PC-3 (cell line): ENCODE measurements around the gene MTA1. TPM values are rescaled to one million over a fixed set of nuclear protein-coding genes. Genes with fewer than 3 reads are reported as not detected.

Experiments used
- ATAC-seq: fragments of 200-7000 bp; cut with Tn5 transposase; 2 replicates; pipeline ENCODE4 v1.9.1; 2020; ENCODE audit warnings: mild to moderate bottlenecking, moderate library complexity
- BruUV-seq: library from RNA; stranded (reverse); fragments of 400-500 nt; replicated peaks from 2 replicates; lab custom pipeline; 2021; lab: Mats Ljungman, UMichigan
- CTCF ChIA-PET: fragments of 300-600 bp; sonication (Branson Sonifier 250); formaldehyde crosslinking; loops from one replicate; lab custom pipeline; 2022; ENCODE audit warnings: antibody characterized with exemption; lab: Charles Lee
- POLR2A ChIA-PET: fragments of 300-600 bp; sonication (Branson Sonifier 250); formaldehyde crosslinking; loops from one replicate; lab custom pipeline; 2022; ENCODE audit warnings: antibody characterized with exemption; ENCODE audit not compliant: unreplicated experiment; lab: Charles Lee
- DNase-seq: peaks from one replicate; pipeline ENCODE4 v3.0.0-alpha.2; 2015
- H2AFZ ChIP-seq: fragments of 300-600 bp; sonication (generic); 2 replicates; pipeline ENCODE4 v1.6.0; 2016; ENCODE audit warnings: antibody characterized with exemption, low read length
- H3F3A ChIP-seq: fragments of 300-600 bp; sonication (generic); one replicate; pipeline ENCODE4 v1.6.0; 2017; ENCODE audit warnings: antibody characterized with exemption, low read length, control low read depth, mild to moderate bottlenecking; ENCODE audit not compliant: unreplicated experiment
- H3K27ac ChIP-seq: fragments of 300-600 bp; sonication (generic); 2 replicates; pipeline ENCODE4 v1.5.1; 2016; ENCODE audit warnings: mild to moderate bottlenecking, low read length
- H3K27me3 ChIP-seq: fragments of 300-600 bp; sonication (generic); 2 replicates; pipeline ENCODE4 v1.6.1; 2016; ENCODE audit warnings: low read length, mixed read lengths
- H3K36me3 ChIP-seq: fragments of 300-600 bp; sonication (generic); 2 replicates; pipeline ENCODE4 v1.6.1; 2016; ENCODE audit warnings: low read depth, mixed run types, low read length, mixed read lengths
- H3K4me1 ChIP-seq: fragments of 300-600 bp; sonication (generic); 2 replicates; pipeline ENCODE4 v1.5.1; 2016; ENCODE audit warnings: low read length; ENCODE audit not compliant: insufficient read depth
- H3K4me2 ChIP-seq: fragments of 300-600 bp; sonication (generic); 2 replicates; pipeline ENCODE4 v1.6.0; 2016; ENCODE audit warnings: low read length
- H3K4me3 ChIP-seq: fragments of 300-600 bp; sonication (generic); 2 replicates; pipeline ENCODE4 v1.5.1; 2016; ENCODE audit warnings: mild to moderate bottlenecking, low read length, mixed read lengths
- H3K79me2 ChIP-seq: fragments of 300-600 bp; sonication (generic); 2 replicates; pipeline ENCODE4 v1.6.1; 2017; ENCODE audit warnings: low read length, mixed read lengths
- H3K9ac ChIP-seq: fragments of 300-600 bp; sonication (generic); 2 replicates; pipeline ENCODE4 v1.6.0; 2016; ENCODE audit warnings: mild to moderate bottlenecking, low read length
- H3K9me2 ChIP-seq: fragments of 300-600 bp; sonication (generic); replicated peaks from 2 replicates; pipeline ENCODE4 v1.6.1; 2016; ENCODE audit warnings: mixed run types, low read length, mixed read lengths
- H3K9me3 ChIP-seq: fragments of 300-600 bp; sonication (generic); 2 replicates; pipeline ENCODE4 v1.6.1; 2016; ENCODE audit warnings: low read length, mixed read lengths
- H4K20me1 ChIP-seq: fragments of 300-600 bp; sonication (generic); 2 replicates; pipeline ENCODE4 v1.6.1; 2016; ENCODE audit warnings: low read length, mixed read lengths
- EZH2 ChIP-seq: fragments of 300-600 bp; sonication (generic); IDR thresholded peaks from one replicate; pipeline ENCODE4 v1.6.1; 2017; ENCODE audit warnings: antibody characterized with exemption, mild to moderate bottlenecking, low read length; ENCODE audit not compliant: unreplicated experiment
- EZH2phosphoT487 ChIP-seq: fragments of 300-600 bp; sonication (generic); IDR thresholded peaks from 2 replicates; pipeline ENCODE4 v1.6.1; 2018; ENCODE audit warnings: mild to moderate bottlenecking, antibody characterized with exemption, low read length, borderline replicate concordance
- intact Hi-C: fragments of 100-400 bp; cut with micrococcal nuclease; formaldehyde crosslinking; loops from 2 replicates; pipeline ENCODE4 v1.9.0; 2023
- total RNA-seq: library from RNA; depleted of rRNA; stranded (reverse); fragments of >200 nt; gene quantifications from 2 replicates; pipeline ENCODE4 v1.2.3, GENCODE V29; 2014
- TF ChIP-seq, protein P1 (sequence below): fragments of 300-600 bp; sonication (generic); conservative IDR thresholded peaks from 2 replicates; pipeline ENCODE4 v1.5.1; 2017; ENCODE audit warnings: antibody characterized with exemption, low read depth, mild to moderate bottlenecking, low read length

Gene MTA1
- total RNA-seq, 1 experiment from 2014 or later = 82.3 TPM

DNA sequence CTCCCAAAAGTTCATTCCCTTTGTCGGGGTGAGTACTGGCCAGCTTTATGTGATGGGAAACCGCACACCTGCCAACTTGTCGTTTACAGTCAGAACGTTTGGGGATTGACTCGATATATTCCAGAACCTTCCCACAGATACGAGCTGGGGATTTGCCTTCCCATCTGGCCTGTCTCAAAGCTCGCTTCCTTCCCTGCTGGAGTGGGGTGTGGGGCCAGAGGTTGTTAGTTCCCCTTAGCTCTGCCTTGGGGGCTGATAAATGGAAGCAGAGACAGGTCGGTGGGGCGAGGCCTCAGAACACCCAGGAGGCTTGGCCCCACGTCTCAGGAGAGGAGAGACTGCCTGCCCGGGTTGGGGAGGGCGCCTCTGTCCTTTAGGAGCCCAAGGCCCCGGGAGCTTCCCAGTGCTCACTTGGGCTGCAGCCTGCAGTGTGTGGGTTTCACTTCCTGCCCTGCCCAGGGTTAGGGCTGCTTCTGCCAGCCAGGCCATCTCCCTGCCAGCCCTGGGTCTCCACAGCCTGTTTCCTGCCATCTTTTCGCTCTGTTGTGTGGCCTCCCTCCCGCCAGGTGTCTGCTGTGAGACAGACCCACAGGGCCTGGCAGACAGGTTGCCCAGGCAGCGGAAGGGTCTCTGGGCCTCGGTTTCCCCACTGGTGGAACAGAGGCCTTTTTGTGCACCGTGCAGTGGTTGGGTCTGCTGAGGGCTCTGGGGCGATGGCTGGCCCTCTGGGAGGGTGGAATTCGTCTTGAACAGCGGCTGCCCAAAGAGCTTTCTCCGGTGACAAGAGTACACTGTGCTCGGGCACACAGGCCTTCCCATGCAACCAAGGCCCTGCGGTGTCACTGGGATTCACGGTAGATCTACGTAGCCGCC is 29.4 kb upstream of the MTA1 start:
- no peaks in the 10 kb centered on the region for H3K36me3 ChIP-seq

DNA sequence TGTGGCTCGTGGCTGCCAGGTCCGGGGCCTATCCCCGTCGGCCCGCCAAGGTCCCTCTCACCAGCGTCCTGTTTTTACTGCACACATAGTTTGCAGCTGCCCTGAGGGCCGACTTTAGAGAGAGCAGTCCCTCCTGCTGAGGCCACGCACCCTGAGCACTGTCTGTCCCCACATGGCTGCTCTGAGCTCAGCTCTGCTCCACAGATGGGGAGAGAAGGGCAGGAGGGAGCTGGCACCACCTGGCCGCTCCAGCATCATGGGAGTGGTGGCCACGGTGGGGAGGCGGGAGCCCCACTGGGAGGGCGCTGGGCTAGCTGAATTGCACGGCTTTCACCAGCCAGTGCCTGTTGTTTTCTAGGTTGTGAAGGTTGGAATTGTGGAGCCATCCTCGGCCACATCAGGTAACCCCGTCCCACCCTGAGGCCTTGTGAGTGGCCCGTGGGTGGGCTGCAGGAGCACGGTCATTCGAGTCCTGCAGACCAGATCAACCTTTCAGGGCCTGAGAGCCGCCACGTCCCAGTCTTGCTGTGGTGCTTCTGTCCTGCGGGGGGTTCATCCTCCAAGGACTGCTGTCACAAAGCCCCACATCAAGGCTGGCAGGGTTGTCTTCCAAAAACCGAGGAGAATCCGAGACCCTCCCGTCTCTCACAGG is 28.7 kb upstream of the MTA1 start:
- H3F3A ChIP-seq = no peaks in the 10 kb centered on the region
- H3K27me3 ChIP-seq = no peaks in the 10 kb centered on the region
- no peaks in the 10 kb centered on the region for H3K4me1 ChIP-seq
- no peaks in the 10 kb centered on the region for H3K9me3 ChIP-seq
- TF ChIP-seq, protein P1, sequence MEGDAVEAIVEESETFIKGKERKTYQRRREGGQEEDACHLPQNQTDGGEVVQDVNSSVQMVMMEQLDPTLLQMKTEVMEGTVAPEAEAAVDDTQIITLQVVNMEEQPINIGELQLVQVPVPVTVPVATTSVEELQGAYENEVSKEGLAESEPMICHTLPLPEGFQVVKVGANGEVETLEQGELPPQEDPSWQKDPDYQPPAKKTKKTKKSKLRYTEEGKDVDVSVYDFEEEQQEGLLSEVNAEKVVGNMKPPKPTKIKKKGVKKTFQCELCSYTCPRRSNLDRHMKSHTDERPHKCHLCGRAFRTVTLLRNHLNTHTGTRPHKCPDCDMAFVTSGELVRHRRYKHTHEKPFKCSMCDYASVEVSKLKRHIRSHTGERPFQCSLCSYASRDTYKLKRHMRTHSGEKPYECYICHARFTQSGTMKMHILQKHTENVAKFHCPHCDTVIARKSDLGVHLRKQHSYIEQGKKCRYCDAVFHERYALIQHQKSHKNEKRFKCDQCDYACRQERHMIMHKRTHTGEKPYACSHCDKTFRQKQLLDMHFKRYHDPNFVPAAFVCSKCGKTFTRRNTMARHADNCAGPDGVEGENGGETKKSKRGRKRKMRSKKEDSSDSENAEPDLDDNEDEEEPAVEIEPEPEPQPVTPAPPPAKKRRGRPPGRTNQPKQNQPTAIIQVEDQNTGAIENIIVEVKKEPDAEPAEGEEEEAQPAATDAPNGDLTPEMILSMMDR = no peak
- no peak for TF ChIP-seq EZH2phosphoT487
- ChIA-PET POLR2A (no interaction called here), CTCF (no interaction called here)
- H3K4me3 ChIP-seq = no peak overlapping the region
- DNase-seq (no peak), ATAC-seq (no peak)
- no TSS peak for BruUV-seq
- H3K27ac ChIP-seq = no peak overlapping the region
- H3K9me2 ChIP-seq = no peaks in the 10 kb centered on the region
- no peaks in the 10 kb centered on the region for H3K79me2 ChIP-seq
- no peak overlapping the region for H3K9ac ChIP-seq
- no peak overlapping the region for H3K4me2 ChIP-seq
- intact Hi-C loops = no loop called here
- no peak overlapping the region for H2AFZ ChIP-seq
- no peaks in the 10 kb centered on the region for H4K20me1 ChIP-seq
- no peaks in the 10 kb centered on the region for H3K36me3 ChIP-seq

More for the DNA sequence above, 29.4 kb upstream of the MTA1 start:
- no TSS peak for BruUV-seq
- Histone ChIP-seq H3K9me3 (no peaks in the 10 kb centered on the region), H3K27ac (no peak overlapping the region), H3K4me1 (no peaks in the 10 kb centered on the region), H3F3A (no peaks in the 10 kb centered on the region), H3K27me3 (no peaks in the 10 kb centered on the region), H4K20me1 (no peaks in the 10 kb centered on the region), H3K9me2 (no peaks in the 10 kb centered on the region), H3K9ac (no peak overlapping the region), H3K79me2 (no peaks in the 10 kb centered on the region), H3K4me2 (no peak overlapping the region), H3K4me3 (no peak overlapping the region), H2AFZ (no peak overlapping the region)
- DNase-seq = no peak
- intact Hi-C loops = no loop called here
- ChIA-PET CTCF (no interaction called here), POLR2A (no interaction called here)
- no peak for ATAC-seq
- no peak for TF ChIP-seq EZH2phosphoT487
- no peak for TF ChIP-seq EZH2
- TF ChIP-seq, protein P1 = no peak

DNA sequence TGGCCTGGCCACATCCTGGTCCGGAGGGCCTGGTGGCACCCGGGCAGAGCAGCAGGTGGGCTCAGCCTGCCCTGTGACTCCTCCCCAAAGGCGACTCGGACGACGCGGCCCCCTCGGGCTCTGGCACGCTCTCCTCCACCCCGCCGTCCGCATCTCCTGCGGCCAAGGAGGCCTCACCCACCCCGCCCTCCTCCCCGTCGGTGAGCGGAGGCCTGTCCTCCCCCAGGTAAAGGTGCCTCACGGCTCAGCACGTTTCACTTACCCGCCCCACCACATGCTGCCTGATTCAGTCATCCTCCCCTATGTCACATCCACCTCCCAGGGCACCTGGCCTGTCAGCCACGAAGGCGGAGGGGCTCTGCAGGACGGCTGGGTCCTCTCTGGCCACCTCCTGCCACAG is 28.1 kb upstream of the MTA1 start:
- no peaks in the 10 kb centered on the region for H3K9me2 ChIP-seq
- H3K9me3 ChIP-seq = no peaks in the 10 kb centered on the region
- no peak overlapping the region for H3K27ac ChIP-seq
- no peaks in the 10 kb centered on the region for H3K79me2 ChIP-seq
- no TSS peak for BruUV-seq
- no peak overlapping the region for H3K4me2 ChIP-seq
- no peaks in the 10 kb centered on the region for H3F3A ChIP-seq
- ChIA-PET POLR2A (no interaction called here), CTCF (no interaction called here)
- no peak overlapping the region for H3K4me3 ChIP-seq
- no peaks in the 10 kb centered on the region for H3K27me3 ChIP-seq
- H3K36me3 ChIP-seq = no peaks in the 10 kb centered on the region
- H2AFZ ChIP-seq = no peak overlapping the region
- H4K20me1 ChIP-seq = no peaks in the 10 kb centered on the region
- H3K4me1 ChIP-seq = no peaks in the 10 kb centered on the region
- DNase-seq (no peak), ATAC-seq (no peak)
- H3K9ac ChIP-seq = no peak overlapping the region
- intact Hi-C loops = no loop called here
- no peak for TF ChIP-seq EZH2
- TF ChIP-seq EZH2phosphoT487 = no peak
